ENCODE data around the gene GALNT2. TPM values are rescaled to one million over a fixed set of nuclear protein-coding genes. Genes with fewer than 3 reads are reported as not detected.

GALNT2 gene
- total and polyA plus RNA-seq, 9 of the 15 experiments (the other 6 are each of a cell fraction or from before 2014, with no cell fraction given) = 1.6 to 106 (median 51.9) TPM

GRCh38 chr1:230170622-230171021 is 103.6 kb downstream of the GALNT2 start:
- DNase-seq (ENCODE audit: extremely low read depth in 1 of 4, low spot score in 3 of 4) = no peak
- Histone ChIP-seq H3K4me1 (replicated peaks in 1 of 2; ENCODE audit: control insufficient read depth in 2 of 2, insufficient read depth in 2 of 2, low read length in 2 of 2) (peaks cover 22 to 40% of the 10 kb centered on the region in 2 experiments), H4K20me1 (replicated peaks; ENCODE audit: control insufficient read depth, insufficient read depth, low read length) (no peaks in the 10 kb centered on the region), H3K9me1 (ENCODE audit: control insufficient read depth, insufficient read depth, low read length) (no peaks in the 10 kb centered on the region), H3K4me2 (ENCODE audit: insufficient read depth, low read length) (no peak overlapping the region), H3K79me2 (ENCODE audit: control insufficient read depth, insufficient read depth, low read length) (peaks cover 69% of the 10 kb centered on the region), H2AFZ (ENCODE audit: low read depth, low read length) (no peak overlapping the region), H3K27ac (ENCODE audit: extremely low read depth, low read depth, low read length) (no peak overlapping the region), H3K4me3 (no peak overlapping the region), H3K27me3 (ENCODE audit: control insufficient read depth in 2 of 2, insufficient read depth in 2 of 2, low read length in 2 of 2) (no peaks in the 10 kb centered on the region), H3K9me3 (replicated peaks; ENCODE audit: control insufficient read depth, insufficient read depth, low read depth, low read length) (peaks cover 4% of the 10 kb centered on the region; the same call in 1 of the 2 replicates), H3K9ac (ENCODE audit: insufficient read depth in 1 of 2, low read depth in 2 of 2, low read length in 2 of 2) (peak overlapping the region in 1 of 2 experiments; percentile 11; a peak in 1 of 4 replicates), H3K36me3 (ENCODE audit: control insufficient read depth, insufficient read depth, low read length) (peaks cover 3% of the 10 kb centered on the region; the same call in 1 of the 3 replicates)
- ChIA-PET CTCF (ENCODE audit: low intra/inter-chr PET ratio) (no interaction called here), POLR2A (no interaction called here)
- in situ Hi-C loops (cut with MboI) (no loop called here), intact Hi-C loops (cut with micrococcal nuclease) (loop anchor here (10.0 kb wide), 1 partner anchor 326 kb away; no protein-coding TSS in a partner anchor)
- FAIRE-seq = no peak
- peak; percentile 12; the same call in 2 of the 3 replicates for ATAC-seq
- TF ChIP-seq ATF3 (IDR thresholded peaks at IDR 0.05) = peak; percentile 7; the same call in 1 of the 2 replicates
- TF ChIP-seq ATF3 (CRISPR knock-in tag; conservative IDR thresholded peaks at IDR 0.05) = no peak
- TF ChIP-seq HMBOX1 (IDR thresholded peaks at IDR 0.05) = peak; percentile 43; the same call in 1 of the 2 replicates
- TF ChIP-seq CEBPB (tag; IDR thresholded peaks at IDR 0.05) = 0 out of 2 replicates have a peak, but pooled peaks have one; percentile 8
- TF ChIP-seq ID3 (CRISPR knock-in tag; IDR thresholded peaks at IDR 0.05) = no peak
- no peak for TF ChIP-seq ID3 (tag; IDR thresholded peaks at IDR 0.05)
- TF ChIP-seq ASH1L (IDR thresholded peaks at IDR 0.05; ENCODE audit: borderline replicate concordance, low read depth, partially characterized antibody) = no peak
- no peak for TF ChIP-seq KLF1 (tag; IDR thresholded peaks at IDR 0.05)
- no peak for TF ChIP-seq PRDM10 (IDR thresholded peaks at IDR 0.05; ENCODE audit: partially characterized antibody)
- TF ChIP-seq ATF1 (CRISPR knock-in tag; IDR thresholded peaks at IDR 0.05) = no peak
- 0 out of 2 replicates have a peak, but pooled peaks have one; percentile 23 for TF ChIP-seq ATF1 (tag; IDR thresholded peaks at IDR 0.05)
- no peak for TF ChIP-seq ZNF740 (CRISPR knock-in tag; IDR thresholded peaks at IDR 0.05)
- peak in 1 of 2 experiments; percentile 19; a peak in 1 of 4 replicates for TF ChIP-seq ZNF740 (tag; IDR thresholded peaks at IDR 0.05)
- 48% methylated on average over 2 of the region's 2 CpGs for WGBS (ENCODE audit: insufficient coverage, low coverage, missing lambda C conversion rate)
- BruUV-seq (replicated peaks) = no TSS peak

Data from K562 (cell line).